Activated T-cell treated with anti-CD3 and anti-CD28 coated beads, Interleukin-2, amount 50 U/mL, for 72 hours (primary cell): ENCODE results near the gene ITFG2. TPM values are rescaled to one million over a fixed set of nuclear protein-coding genes. Genes with fewer than 3 reads are reported as not detected.
"Not testable (repeated sequence)": the region's sequence is repeated elsewhere in the genome, so short reads cannot be mapped to it uniquely, and the experiment has no call there.

Experiments used
- ATAC-seq, 2 donors: fragments of 150-1000 bp; cut with Tn5 transposase; replicated peaks in 1 of 2; 2 replicates each; pipeline ENCODE4 v1.10.0; 2021; ENCODE audit warnings: moderate library complexity in 2 of 2, mild to moderate bottlenecking in 1 of 2
- DNase-seq, 2 donors: peaks; one replicate each; pipeline ENCODE4 v3.0.0; 2021 to 2022; ENCODE audit warnings: mixed read lengths in 1 of 2
- H3K27ac Mint-ChIP-seq: one replicate; pipeline ENCODE4 v1.8.0; 2022; ENCODE audit warnings: mild to moderate bottlenecking, moderate library complexity, mixed read lengths
- H3K27me3 Mint-ChIP-seq: one replicate; pipeline ENCODE4 v1.8.0; 2022; ENCODE audit warnings: low read depth, mixed read lengths
- H3K36me3 Mint-ChIP-seq, 2 donors: one replicate each; pipeline ENCODE4 v1.8.0; 2022; ENCODE audit warnings: mixed read lengths in 2 of 2, mild to moderate bottlenecking in 1 of 2; ENCODE audit not compliant: insufficient read depth in 2 of 2
- H3K4me1 Mint-ChIP-seq: one replicate; pipeline ENCODE4 v1.8.0; 2022; ENCODE audit warnings: low read depth, mixed read lengths
- H3K4me3 Mint-ChIP-seq, 2 donors: one replicate each; pipeline ENCODE4 v1.8.0; 2022; ENCODE audit warnings: mild to moderate bottlenecking in 2 of 2, mixed read lengths in 2 of 2, moderate library complexity in 2 of 2
- H3K9me3 Mint-ChIP-seq, 2 donors: one replicate each; pipeline ENCODE4 v1.8.0; 2022; ENCODE audit warnings: mixed read lengths in 2 of 2
- total RNA-seq, 2 donors: library from RNA; stranded (reverse); gene quantifications; one replicate each; pipeline ENCODE4 v1.2.3, GENCODE V29; 2022

ITFG2 gene
- total RNA-seq: 10 to 100 TPM; 19.2 to 20.3 TPM

GRCh38 chr12:2812290-2813213 is at the start of gene ITFG2:
ITFG2 (plus strand) TSS chr12:2812668; CDS start chr12:2812761, 93 bp downstream.
- ATAC-seq: peak; percentile 96 to 97
- Mint-ChIP-seq H3K4me1 (peaks cover 39% of the 10 kb centered on the region), H3K27ac (peak within 1 kb of the TSS; percentile 96), H3K36me3 (peaks cover 0 to 9% of the 10 kb centered on the region in 2 donors), H3K27me3 (no peaks in the 10 kb centered on the region), H3K4me3 (peak within 1 kb of the TSS; percentile 95 to 99), H3K9me3 (no peaks in the 10 kb centered on the region)
- peak; percentile 94 to 98 for DNase-seq

DNA sequence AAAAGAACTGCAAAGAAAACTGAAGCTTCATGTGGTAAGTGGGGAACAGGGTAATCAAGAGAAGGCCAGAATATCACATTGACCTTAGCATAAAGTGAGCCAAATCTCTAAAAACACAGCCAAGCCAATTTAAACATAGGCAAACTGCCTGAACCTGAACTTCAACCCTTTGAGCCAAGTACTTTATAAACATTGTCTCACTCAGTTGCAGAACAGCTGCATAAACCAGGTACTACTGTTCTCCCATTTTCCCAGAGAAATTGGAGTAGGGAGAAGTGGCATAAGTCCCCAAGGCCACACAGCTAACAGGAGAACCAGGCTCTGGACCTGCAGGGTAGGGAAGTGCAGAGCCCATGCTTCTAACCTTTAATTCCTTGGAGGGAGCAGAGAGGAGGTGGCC is 48.1 kb upstream of the ITFG2 start:
- H3K27ac Mint-ChIP-seq: no peak overlapping the region
- H3K4me1 Mint-ChIP-seq: no peaks in the 10 kb centered on the region
- no peaks in the 10 kb centered on the region for H3K9me3 Mint-ChIP-seq
- no peaks in the 10 kb centered on the region for H3K27me3 Mint-ChIP-seq
- no peak overlapping the region for H3K4me3 Mint-ChIP-seq
- no peaks in the 10 kb centered on the region for H3K36me3 Mint-ChIP-seq
- DNase-seq: no peak
- no peak for ATAC-seq

- H3K9me3 Mint-ChIP-seq: no peaks in the 10 kb centered on the region
- ATAC-seq: no peak
- H3K27me3 Mint-ChIP-seq: no peaks in the 10 kb centered on the region
- no peak overlapping the region for H3K27ac Mint-ChIP-seq
- no peaks in the 10 kb centered on the region for H3K4me1 Mint-ChIP-seq
- no peak for DNase-seq
- H3K36me3 Mint-ChIP-seq: no peaks in the 10 kb centered on the region
- H3K4me3 Mint-ChIP-seq: no peak overlapping the region
Observed at GRCh38 chr12:2765052-2765451, 47.4 kb upstream of the ITFG2 start.

DNA sequence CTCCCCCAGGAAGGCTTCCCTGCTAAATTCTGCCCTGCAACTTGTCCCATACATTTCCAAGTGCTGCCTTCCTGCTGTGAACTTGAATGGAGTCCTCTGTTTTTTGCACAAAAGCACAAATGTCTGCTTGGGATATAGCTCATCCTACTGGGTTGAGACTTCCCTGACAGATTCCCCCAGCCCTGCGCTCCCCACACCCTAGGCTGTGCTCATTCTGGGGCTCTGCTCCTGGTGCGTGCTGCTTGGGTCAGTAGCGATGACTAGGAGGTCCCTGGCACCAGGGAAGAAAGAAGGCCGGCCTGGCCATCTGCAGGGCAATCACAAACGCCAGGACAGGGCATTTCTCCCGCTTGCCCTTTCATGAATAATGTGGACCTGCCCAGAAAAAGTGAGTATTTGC is 46.9 kb upstream of the ITFG2 start:
- Mint-ChIP-seq H3K27me3 (no peaks in the 10 kb centered on the region), H3K9me3 (peaks cover 0 to 2% of the 10 kb centered on the region in 2 donors), H3K4me1 (no peaks in the 10 kb centered on the region), H3K27ac (no peak overlapping the region), H3K36me3 (peaks cover 0 to 1% of the 10 kb centered on the region in 2 donors), H3K4me3 (no peak overlapping the region)
- DNase-seq: no peak
- ATAC-seq: no peak

GRCh38 chr12:2768224-2768961 is 44.1 kb upstream of the ITFG2 start:
- H3K4me1 Mint-ChIP-seq: no peaks in the 10 kb centered on the region
- DNase-seq (no peak), ATAC-seq (no peak)
- H3K36me3 Mint-ChIP-seq: peaks cover 0 to 1% of the 10 kb centered on the region in 2 donors
- H3K4me3 Mint-ChIP-seq: no peak overlapping the region
- no peak overlapping the region for H3K27ac Mint-ChIP-seq
- peaks cover 0 to 2% of the 10 kb centered on the region in 2 donors for H3K9me3 Mint-ChIP-seq
- no peaks in the 10 kb centered on the region for H3K27me3 Mint-ChIP-seq

DNA sequence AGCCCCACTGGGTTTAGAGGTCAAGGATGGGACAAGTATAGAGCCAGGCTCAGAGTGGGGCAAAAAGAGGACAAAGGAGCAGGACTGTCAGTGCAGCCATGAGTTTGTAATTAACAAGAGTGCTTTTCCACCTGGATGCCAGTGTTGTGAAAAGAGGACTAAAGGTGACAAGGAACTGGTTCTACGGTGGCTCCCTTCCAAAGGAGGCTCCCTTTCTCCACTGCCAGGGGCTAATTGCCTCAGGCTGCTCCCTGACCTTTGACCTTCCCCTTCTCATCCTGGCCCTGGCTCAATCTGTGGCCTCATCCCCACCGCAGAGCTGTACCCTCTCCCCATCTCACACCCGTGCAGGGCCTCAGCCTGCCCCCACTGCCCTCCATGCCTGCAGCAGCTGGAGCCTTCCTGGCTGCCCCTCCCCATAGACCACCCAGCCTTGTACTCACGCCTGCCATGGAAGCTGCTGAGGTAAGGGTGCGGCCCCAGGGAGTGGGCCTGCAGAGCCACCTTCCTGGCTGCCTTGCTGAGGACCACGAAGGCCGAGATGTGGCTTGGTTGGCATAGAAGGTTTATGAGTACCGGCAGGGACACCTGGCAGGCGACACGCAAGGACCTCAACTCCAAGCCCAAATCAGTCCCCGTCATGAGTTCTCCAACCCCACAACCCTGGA is 42.5 kb upstream of the ITFG2 start:
- ATAC-seq (no peak), DNase-seq (no peak)
- H3K9me3 Mint-ChIP-seq: peaks cover 0 to 2% of the 10 kb centered on the region in 2 donors
- H3K27me3 Mint-ChIP-seq: no peaks in the 10 kb centered on the region
- no peak overlapping the region for H3K27ac Mint-ChIP-seq
- H3K36me3 Mint-ChIP-seq: peaks cover 0 to 1% of the 10 kb centered on the region in 2 donors
- H3K4me1 Mint-ChIP-seq: no peaks in the 10 kb centered on the region
- H3K4me3 Mint-ChIP-seq: no peak overlapping the region

GRCh38 chr12:2770544-2770943 is 41.9 kb upstream of the ITFG2 start:
- not testable (repeated sequence) for H3K4me1 Mint-ChIP-seq, ATAC-seq, H3K27ac Mint-ChIP-seq, H3K4me3 Mint-ChIP-seq, H3K27me3 Mint-ChIP-seq, DNase-seq, H3K9me3 Mint-ChIP-seq, H3K36me3 Mint-ChIP-seq

DNA sequence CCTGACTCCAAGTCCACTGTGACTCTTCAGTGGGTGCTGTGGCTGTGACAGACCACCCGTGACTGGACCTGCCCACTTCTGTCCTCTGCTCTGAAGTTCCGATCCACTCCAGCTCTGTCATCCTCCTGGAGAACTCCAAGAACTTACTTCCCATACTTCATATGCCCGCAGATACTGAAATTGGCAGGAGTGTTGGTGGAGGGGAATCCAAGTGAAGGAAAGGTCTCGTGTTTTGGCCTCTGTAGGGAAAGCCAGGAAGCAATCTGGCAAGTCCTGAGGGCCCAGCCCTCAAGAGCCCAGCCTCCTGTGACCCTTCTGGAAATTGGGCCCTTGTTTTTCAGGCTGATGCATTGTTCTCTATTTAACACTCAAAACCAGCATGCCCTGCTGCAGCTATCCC is 40.1 kb upstream of the ITFG2 start:
- peaks cover 0 to 1% of the 10 kb centered on the region in 2 donors for H3K36me3 Mint-ChIP-seq
- no peaks in the 10 kb centered on the region for H3K27me3 Mint-ChIP-seq
- DNase-seq (no peak), ATAC-seq (no peak)
- peaks cover 0 to 2% of the 10 kb centered on the region in 2 donors for H3K9me3 Mint-ChIP-seq
- no peak overlapping the region for H3K27ac Mint-ChIP-seq
- no peak overlapping the region for H3K4me3 Mint-ChIP-seq
- no peaks in the 10 kb centered on the region for H3K4me1 Mint-ChIP-seq

DNA sequence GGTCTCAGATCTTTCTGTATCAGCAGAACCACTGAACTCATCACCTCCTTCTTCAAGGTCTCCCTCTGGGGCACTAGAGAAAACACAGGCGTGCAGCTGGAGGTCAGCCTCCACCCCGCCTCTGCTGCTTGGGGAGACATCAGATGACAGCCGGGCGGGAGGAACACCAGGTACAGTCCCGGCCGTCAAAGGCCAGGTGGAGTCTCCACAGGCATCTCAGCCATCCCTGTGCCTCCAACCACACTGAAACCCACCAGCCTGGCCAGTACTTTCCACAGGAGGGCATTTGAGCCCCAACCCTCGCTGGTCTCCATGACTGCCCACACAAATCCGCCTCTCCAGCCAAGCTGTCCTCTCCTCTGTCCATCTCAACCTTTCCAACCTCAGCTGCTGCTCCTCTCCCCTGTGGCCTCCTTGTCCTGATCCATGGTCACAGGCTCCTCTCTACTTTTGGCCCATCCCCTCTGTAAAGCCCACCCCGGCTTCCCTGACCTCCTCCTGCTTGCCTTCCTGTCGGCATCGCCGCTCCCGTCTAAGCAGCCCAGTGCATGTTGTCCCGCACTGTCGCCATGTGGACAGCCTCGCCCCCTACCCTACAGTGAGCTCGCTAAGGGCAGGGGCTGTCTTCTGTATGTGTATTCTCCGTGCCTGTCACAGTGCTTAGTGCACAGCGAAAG is 39.1 kb upstream of the ITFG2 start:
- H3K27ac Mint-ChIP-seq: no peak overlapping the region
- H3K4me3 Mint-ChIP-seq: no peak overlapping the region
- ATAC-seq (no peak), DNase-seq (no peak)
- no peaks in the 10 kb centered on the region for H3K27me3 Mint-ChIP-seq
- H3K4me1 Mint-ChIP-seq: no peaks in the 10 kb centered on the region
- H3K36me3 Mint-ChIP-seq: peaks cover 0 to 1% of the 10 kb centered on the region in 2 donors
- peaks cover 0 to 2% of the 10 kb centered on the region in 2 donors for H3K9me3 Mint-ChIP-seq

- DNase-seq (no peak), ATAC-seq (no peak)
- no peaks in the 10 kb centered on the region for H3K4me1 Mint-ChIP-seq
- H3K27me3 Mint-ChIP-seq: no peaks in the 10 kb centered on the region
- no peak overlapping the region for H3K27ac Mint-ChIP-seq
- peaks cover 0 to 2% of the 10 kb centered on the region in 2 donors for H3K9me3 Mint-ChIP-seq
- peaks cover 0 to 1% of the 10 kb centered on the region in 2 donors for H3K36me3 Mint-ChIP-seq
- no peak overlapping the region for H3K4me3 Mint-ChIP-seq
Observed at GRCh38 chr12:2775431-2775830, 37.0 kb upstream of the ITFG2 start.

GRCh38 chr12:2776129-2776806 is 36.2 kb upstream of the ITFG2 start:
- no peak overlapping the region for H3K4me3 Mint-ChIP-seq
- H3K27ac Mint-ChIP-seq: no peak overlapping the region
- H3K4me1 Mint-ChIP-seq: no peaks in the 10 kb centered on the region
- ATAC-seq (no peak), DNase-seq (no peak)
- H3K9me3 Mint-ChIP-seq: no peaks in the 10 kb centered on the region
- H3K36me3 Mint-ChIP-seq: no peaks in the 10 kb centered on the region
- no peaks in the 10 kb centered on the region for H3K27me3 Mint-ChIP-seq

- no peak overlapping the region for H3K27ac Mint-ChIP-seq
- H3K4me3 Mint-ChIP-seq: no peak overlapping the region
- no peaks in the 10 kb centered on the region for H3K9me3 Mint-ChIP-seq
- peaks cover 10% of the 10 kb centered on the region for H3K27me3 Mint-ChIP-seq
- ATAC-seq: no peak
- DNase-seq: no peak
- peaks cover 10% of the 10 kb centered on the region for H3K4me1 Mint-ChIP-seq
- H3K36me3 Mint-ChIP-seq: no peaks in the 10 kb centered on the region
Observed at GRCh38 chr12:2779281-2779680, 33.2 kb upstream of the ITFG2 start.
